GM18909 (cell line): ENCODE measurements around the gene UBE4B.

Experiments used
- ATAC-seq: cut with Tn5 transposase; IDR thresholded peaks from one replicate; pipeline ENCODE4 v1.9.1; 2021; ENCODE audit warnings: mild to moderate bottlenecking; ENCODE audit not compliant: unreplicated experiment, poor library complexity

The UBE4B gene

GRCh38 chr1:10168912-10169514 is 136.3 kb downstream of the UBE4B start:
- ATAC-seq: no peak

GRCh38 chr1:10170239-10170574 is 137.4 kb downstream of the UBE4B start:
- no peak for ATAC-seq

GRCh38 chr1:10171105-10171767 is 138.5 kb downstream of the UBE4B start:
- ATAC-seq: no peak

GRCh38 chr1:10171995-10172669 is 139.4 kb downstream of the UBE4B start:
- ATAC-seq: no peak

- ATAC-seq: no peak
These were observed 140.8 kb downstream of the UBE4B start for GRCh38 chr1:10173582-10173981.

- no peak for ATAC-seq
These were observed 145.1 kb downstream of the UBE4B start for GRCh38 chr1:10177876-10178275.

- no peak for ATAC-seq
These were observed 146.0 kb downstream of the UBE4B start for GRCh38 chr1:10178597-10179405.

GRCh38 chr1:10179406-10180091 is 146.8 kb downstream of the UBE4B start:
- ATAC-seq: no peak

- no peak for ATAC-seq
These were observed 148.4 kb downstream of the UBE4B start for GRCh38 chr1:10181154-10181553.

- ATAC-seq: no peak
These were observed 153.0 kb downstream of the UBE4B start for GRCh38 chr1:10185759-10186158.

GRCh38 chr1:10186331-10187025 is 153.7 kb downstream of the UBE4B start:
- no peak for ATAC-seq

- no peak for ATAC-seq
These were observed 154.2 kb downstream of the UBE4B start for GRCh38 chr1:10187026-10187334.

- no peak for ATAC-seq
These were observed 155.4 kb downstream of the UBE4B start for GRCh38 chr1:10188133-10188650.

- ATAC-seq: no peak
These were observed 156.9 kb downstream of the UBE4B start for GRCh38 chr1:10189659-10190058.

GRCh38 chr1:10192263-10192662 is 159.5 kb downstream of the UBE4B start:
- ATAC-seq: no peak

GRCh38 chr1:10193288-10193687 is 160.5 kb downstream of the UBE4B start:
- no peak for ATAC-seq

- ATAC-seq: no peak
These were observed 162.8 kb downstream of the UBE4B start for GRCh38 chr1:10195570-10195969.

- no peak for ATAC-seq
These were observed 164.2 kb downstream of the UBE4B start for GRCh38 chr1:10196976-10197375.

GRCh38 chr1:10200620-10201019 is 167.9 kb downstream of the UBE4B start:
- no peak for ATAC-seq
